Endometrial microvascular endothelial cells (primary cell): ENCODE measurements around the gene ADCY10. TPM values are rescaled to one million over a fixed set of nuclear protein-coding genes. Genes with fewer than 3 reads are reported as not detected.

Experiments
- in situ Hi-C: cut with HindIII; loops from 2 replicates; pipeline ENCODE4 v1.10.0; 2017; ENCODE audit warnings: low sequenced_read_pairs, low pct_unique_long_range_greater_than_20kb; ENCODE audit errors: inconsistent ontology term
- total RNA-seq: library from RNA; depleted of rRNA; stranded (reverse); fragments of >200 nt; gene quantifications from one replicate; pipeline ENCODE4 v1.2.3, GENCODE V29; 2015; ENCODE audit errors: inconsistent ontology term

Gene ADCY10
- total RNA-seq, 1 donor from 2014 or later = under 0.01 TPM

- in situ Hi-C loops = no loop called here
Observed at GRCh38 chr1:167767761-167768160, 146.2 kb downstream of the ADCY10 start.

- in situ Hi-C loops = no loop called here
Observed at GRCh38 chr1:167766538-167766937, 147.4 kb downstream of the ADCY10 start.

GRCh38 chr1:167765496-167765895 lies 148.4 kb downstream of the ADCY10 start:
- in situ Hi-C loops = no loop called here

- in situ Hi-C loops = no loop called here
Observed at GRCh38 chr1:167764458-167765330, 149.2 kb downstream of the ADCY10 start.

- in situ Hi-C loops = no loop called here
Observed at GRCh38 chr1:167763525-167764220, 150.3 kb downstream of the ADCY10 start.

GRCh38 chr1:167762061-167762746 lies 151.7 kb downstream of the ADCY10 start:
- in situ Hi-C loops = no loop called here

- in situ Hi-C loops = no loop called here
Observed at GRCh38 chr1:167761400-167761799, 152.5 kb downstream of the ADCY10 start.

Other genes with a start within 250 kb of the ADCY10 start
- 103 TPM for gene MPZL1, start 192.2 kb downstream of the ADCY10 start, total RNA-seq
- 38.3 TPM for gene DCAF6, start 22.5 kb upstream of the ADCY10 start, total RNA-seq
- 43.3 TPM for gene MPC2, start 22.9 kb upstream of the ADCY10 start, total RNA-seq
- 18.9 TPM for gene GPR161, start 222.8 kb upstream of the ADCY10 start, total RNA-seq